Upper lobe of left lung (tissue), 6 donors: ENCODE data around the gene MAMDC2. TPM values are rescaled to one million over a fixed set of nuclear protein-coding genes. Genes with fewer than 3 reads are reported as not detected.

Experiments used
- ATAC-seq, 2 donors: fragments of 200-7000 bp; cut with Tn5 transposase; one replicate each; pipeline ENCODE4 v1.9.1; 2022; ENCODE audit warnings: mild to moderate bottlenecking in 2 of 2, moderate library complexity in 2 of 2; ENCODE audit not compliant: low FRiP score in 2 of 2
- DNase-seq, 2 donors: peaks; one replicate each; pipeline ENCODE4 v3.0.0-alpha.2; 2019 to 2020
- H3K27ac ChIP-seq, 4 donors: fragments of 200-600 bp; sonication (generic); one replicate each; pipeline ENCODE4 v1.5.1; 2016 to 2019
- H3K27me3 ChIP-seq, 4 donors: fragments of 200-600 bp; sonication (generic); one replicate each; pipeline ENCODE4 v1.5.1; 2017 to 2019
- H3K36me3 ChIP-seq, 4 donors: fragments of 200-600 bp; sonication (generic); one replicate each; pipeline ENCODE4 v1.5.1; 2016 to 2019
- H3K4me1 ChIP-seq, 4 donors: fragments of 200-600 bp; sonication (generic); one replicate each; pipeline ENCODE4 v1.5.1; 2018 to 2019
- H3K4me3 ChIP-seq, 4 donors: fragments of 200-600 bp; sonication (generic); one replicate each; pipeline ENCODE4 v1.5.1; 2017 to 2019; ENCODE audit warnings: mild to moderate bottlenecking in 2 of 4, moderate library complexity in 1 of 4
- H3K9me3 ChIP-seq, 4 donors: fragments of 200-600 bp; sonication (generic); one replicate each; pipeline ENCODE4 v1.5.1; 2018 to 2019
- CTCF ChIP-seq, 6 experiments: fragments of 450-650 bp in 4 of 6; fragments of 200-600 bp in 2 of 6; sonication (generic) in 2 of 6; IDR thresholded peaks; one replicate each; pipeline ENCODE4 v1.5.1; 2016 to 2019; ENCODE audit warnings: antibody characterized with exemption in 6 of 6
- EP300 ChIP-seq, 4 donors: sonication (generic); formaldehyde crosslinking; IDR thresholded peaks; one replicate each; pipeline ENCODE4 v1.5.1; 2017; ENCODE audit warnings: antibody characterized with exemption in 4 of 4, control low read depth in 2 of 4
- POLR2A ChIP-seq, 4 donors: fragments of 450-650 bp; IDR thresholded peaks; one replicate each; pipeline ENCODE4 v1.5.1; 2016 to 2017; ENCODE audit warnings: antibody characterized with exemption in 4 of 4, mild to moderate bottlenecking in 2 of 4
- POLR2AphosphoS5 ChIP-seq, 2 donors: sonication (generic); formaldehyde crosslinking; IDR thresholded peaks; one replicate each; pipeline ENCODE4 v1.5.1; 2017; ENCODE audit warnings: antibody characterized with exemption in 2 of 2
- WGBS, 2 donors: methylation state at CpG; one replicate each; pipeline ENCODE4 v1.1.5; 2017 to 2018; 5-methylcytosine and 5-hydroxymethylcytosine counted together
- total RNA-seq, 6 donors: library from RNA; depleted of rRNA in 4 of 6; stranded (reverse); fragments of >200 nt in 4 of 6; gene quantifications; one replicate each; pipeline versions ENCODE4 v1.1.0 to v1.2.1, GENCODE V29; 2016 to 2021
- donor health status: DM: no; HTN: no; CAD: no; lungs with moderate emphysema.
- donor health status: DM: no; HTN: yes; CAD: no; lungs with severe emphysema.

The MAMDC2 gene
- total RNA-seq, 6 donors from 2014 or later = 26.5 to 50.1 (median 46.5) TPM

GRCh38 chr9:70093944-70094343 is 50.3 kb downstream of the MAMDC2 start:
- peaks cover 0 to 3% (median 0%) of the 10 kb centered on the region in 4 donors for H3K4me1 ChIP-seq
- no peaks in the 10 kb centered on the region for H3K27me3 ChIP-seq
- 47 to 65% methylated on average over 1 of the region's 1 CpG for WGBS, 2 donors
- DNase-seq (no peak), ATAC-seq (peak in 1 of 2 donors; percentile 81)
- H3K36me3 ChIP-seq = no peaks in the 10 kb centered on the region
- no peak overlapping the region for H3K27ac ChIP-seq
- H3K4me3 ChIP-seq = no peak overlapping the region
- no peaks in the 10 kb centered on the region for H3K9me3 ChIP-seq
- TF ChIP-seq POLR2A (IDR thresholded peaks at IDR 0.05) (no peak), EP300 (IDR thresholded peaks at IDR 0.05) (no peak), CTCF (IDR thresholded peaks at IDR 0.05) (no peak), POLR2AphosphoS5 (IDR thresholded peaks at IDR 0.05) (no peak)

DNA sequence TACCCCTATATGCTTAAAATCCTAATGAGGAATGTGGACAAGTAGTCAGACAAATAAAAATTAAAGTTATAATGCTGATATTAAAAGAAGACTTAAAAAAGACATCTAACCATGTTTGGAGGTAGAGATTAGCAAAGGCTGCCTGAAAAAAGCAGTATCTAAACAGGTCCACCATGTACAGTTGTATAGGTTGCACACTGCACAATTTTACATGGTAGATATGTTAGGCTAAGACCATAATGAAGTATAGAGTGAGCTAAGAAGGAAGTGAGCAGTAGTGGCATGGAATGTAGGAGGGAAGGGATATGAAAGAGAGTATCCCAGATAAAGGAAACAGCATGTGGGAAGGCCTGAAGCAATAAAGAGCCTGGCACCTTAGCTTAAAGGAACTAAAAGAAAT is 51.1 kb downstream of the MAMDC2 start:
- no peak for ATAC-seq

GRCh38 chr9:70097187-70097586 is 53.5 kb downstream of the MAMDC2 start:
- ATAC-seq = no peak
- H3K27me3 ChIP-seq = no peaks in the 10 kb centered on the region

More for the DNA sequence above, 51.1 kb downstream of the MAMDC2 start:
- Histone ChIP-seq H3K36me3 (no peaks in the 10 kb centered on the region), H3K27me3 (no peaks in the 10 kb centered on the region), H3K27ac (no peak overlapping the region), H3K4me1 (peaks cover 0 to 3% (median 0%) of the 10 kb centered on the region in 4 donors), H3K9me3 (no peaks in the 10 kb centered on the region), H3K4me3 (no peak overlapping the region)
- DNase-seq = no peak
- TF ChIP-seq EP300 (IDR thresholded peaks at IDR 0.05) (no peak), CTCF (IDR thresholded peaks at IDR 0.05) (no peak), POLR2A (IDR thresholded peaks at IDR 0.05) (no peak), POLR2AphosphoS5 (IDR thresholded peaks at IDR 0.05) (no peak)

GRCh38 chr9:70100362-70100761 is 56.7 kb downstream of the MAMDC2 start:
- Histone ChIP-seq H3K27me3 (no peaks in the 10 kb centered on the region), H3K4me3 (no peak overlapping the region), H3K4me1 (peaks cover 0 to 3% (median 0%) of the 10 kb centered on the region in 4 donors), H3K27ac (no peak overlapping the region), H3K36me3 (no peaks in the 10 kb centered on the region), H3K9me3 (no peaks in the 10 kb centered on the region)
- 57 to 66% methylated on average over 4 of the region's 4 CpGs for WGBS, 2 donors
- ATAC-seq = peak in 1 of 2 donors; percentile 21
- no peak for DNase-seq
- no peak for TF ChIP-seq POLR2AphosphoS5 (IDR thresholded peaks at IDR 0.05)
- no peak for TF ChIP-seq EP300 (IDR thresholded peaks at IDR 0.05)
- no peak for TF ChIP-seq CTCF (IDR thresholded peaks at IDR 0.05)
- no peak for TF ChIP-seq POLR2A (IDR thresholded peaks at IDR 0.05)

More at GRCh38 chr9:70097187-70097586, 53.5 kb downstream of the MAMDC2 start:
- Histone ChIP-seq H3K4me1 (peaks cover 0 to 3% (median 0%) of the 10 kb centered on the region in 4 donors), H3K27ac (no peak overlapping the region), H3K36me3 (no peaks in the 10 kb centered on the region), H3K9me3 (no peaks in the 10 kb centered on the region), H3K4me3 (no peak overlapping the region)
- DNase-seq = no peak
- WGBS, 2 donors = 69 to 70% methylated on average over 4 of the region's 4 CpGs
- TF ChIP-seq POLR2A (IDR thresholded peaks at IDR 0.05) (no peak), CTCF (IDR thresholded peaks at IDR 0.05) (no peak), POLR2AphosphoS5 (IDR thresholded peaks at IDR 0.05) (no peak), EP300 (IDR thresholded peaks at IDR 0.05) (no peak)

GRCh38 chr9:70101265-70101664 is 57.6 kb downstream of the MAMDC2 start:
- Histone ChIP-seq H3K36me3 (no peaks in the 10 kb centered on the region), H3K4me3 (no peak overlapping the region), H3K9me3 (no peaks in the 10 kb centered on the region), H3K27me3 (no peaks in the 10 kb centered on the region), H3K27ac (no peak overlapping the region), H3K4me1 (peaks cover 0 to 3% (median 0%) of the 10 kb centered on the region in 4 donors)
- peak in 1 of 2 donors; percentile 47 for ATAC-seq
- WGBS, 2 donors = 78 to 85% methylated on average over 1 of the region's 1 CpG
- TF ChIP-seq POLR2AphosphoS5 (IDR thresholded peaks at IDR 0.05) (no peak), CTCF (IDR thresholded peaks at IDR 0.05) (no peak), EP300 (IDR thresholded peaks at IDR 0.05) (no peak), POLR2A (IDR thresholded peaks at IDR 0.05) (no peak)
- DNase-seq = no peak
